Bronchial epithelial cell (primary cell): ENCODE data around the gene ZNF32. TPM values are rescaled to one million over a fixed set of nuclear protein-coding genes. Genes with fewer than 3 reads are reported as not detected.

ENCODE experiments used
- DNase-seq: peaks from one replicate; pipeline ENCODE4 v3.0.0-alpha.2; 2010; ENCODE audit warnings: low read depth
- FAIRE-seq: peaks from 2 replicates; lab custom pipeline; 2011; peaks lifted over from hg19 to GRCh38; lab: Jason Lieb, UNC
- H3K27me3 ChIP-seq: 2 replicates; pipeline ENCODE4 v1.5.1; 2011; ENCODE audit warnings: low read length; ENCODE audit not compliant: control insufficient read depth, insufficient read depth
- H3K36me3 ChIP-seq: 2 replicates; pipeline ENCODE4 v1.5.1; 2011; ENCODE audit warnings: low read length; ENCODE audit not compliant: control insufficient read depth, insufficient read depth
- H3K4me3 ChIP-seq: 2 replicates; pipeline ENCODE4 v1.5.1; 2011; ENCODE audit warnings: mild to moderate bottlenecking, low read depth, low read length, control low read depth
- total RNA-seq: library from RNA; depleted of rRNA; stranded (reverse); fragments of >200 nt; gene quantifications from 2 replicates; pipeline ENCODE4 v1.2.1, GENCODE V29; 2014
- TF ChIP-seq, protein P1 (sequence below): IDR thresholded peaks from 2 replicates; pipeline ENCODE4 v1.5.1; 2011; ENCODE audit warnings: mild to moderate bottlenecking, moderate library complexity, low read length, control low read depth, inconsistent platforms; ENCODE audit not compliant: insufficient read depth, severe bottlenecking

Gene ZNF32
- total RNA-seq, 1 donor from 2014 or later, result 20.5 TPM

DNA sequence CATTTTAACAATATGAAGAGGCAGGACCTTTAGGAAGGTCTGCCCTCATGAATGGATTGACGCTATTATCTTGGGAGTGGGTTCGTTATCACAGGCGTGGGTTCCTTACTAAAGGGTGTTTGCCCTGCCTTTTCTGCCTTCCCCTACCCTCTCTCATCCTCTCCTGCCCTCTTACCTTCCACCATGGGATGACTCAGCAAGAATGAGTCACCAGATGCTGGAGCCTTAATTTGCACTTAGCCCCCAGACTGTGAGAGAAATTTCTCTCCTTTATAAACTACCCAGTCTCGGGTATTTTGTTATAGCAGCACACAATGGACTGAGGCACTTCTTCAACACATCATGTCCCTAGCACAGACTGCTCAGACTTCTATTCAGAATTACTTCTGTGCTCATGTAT is 31.4 kb upstream of the ZNF32 start:
- Histone ChIP-seq H3K27me3 (no peaks in the 10 kb centered on the region), H3K36me3 (no peaks in the 10 kb centered on the region), H3K4me3 (no peak overlapping the region)
- TF ChIP-seq, protein P1, sequence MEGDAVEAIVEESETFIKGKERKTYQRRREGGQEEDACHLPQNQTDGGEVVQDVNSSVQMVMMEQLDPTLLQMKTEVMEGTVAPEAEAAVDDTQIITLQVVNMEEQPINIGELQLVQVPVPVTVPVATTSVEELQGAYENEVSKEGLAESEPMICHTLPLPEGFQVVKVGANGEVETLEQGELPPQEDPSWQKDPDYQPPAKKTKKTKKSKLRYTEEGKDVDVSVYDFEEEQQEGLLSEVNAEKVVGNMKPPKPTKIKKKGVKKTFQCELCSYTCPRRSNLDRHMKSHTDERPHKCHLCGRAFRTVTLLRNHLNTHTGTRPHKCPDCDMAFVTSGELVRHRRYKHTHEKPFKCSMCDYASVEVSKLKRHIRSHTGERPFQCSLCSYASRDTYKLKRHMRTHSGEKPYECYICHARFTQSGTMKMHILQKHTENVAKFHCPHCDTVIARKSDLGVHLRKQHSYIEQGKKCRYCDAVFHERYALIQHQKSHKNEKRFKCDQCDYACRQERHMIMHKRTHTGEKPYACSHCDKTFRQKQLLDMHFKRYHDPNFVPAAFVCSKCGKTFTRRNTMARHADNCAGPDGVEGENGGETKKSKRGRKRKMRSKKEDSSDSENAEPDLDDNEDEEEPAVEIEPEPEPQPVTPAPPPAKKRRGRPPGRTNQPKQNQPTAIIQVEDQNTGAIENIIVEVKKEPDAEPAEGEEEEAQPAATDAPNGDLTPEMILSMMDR, result no peak
- no peak for FAIRE-seq
- DNase-seq, result peak; percentile 29

DNA sequence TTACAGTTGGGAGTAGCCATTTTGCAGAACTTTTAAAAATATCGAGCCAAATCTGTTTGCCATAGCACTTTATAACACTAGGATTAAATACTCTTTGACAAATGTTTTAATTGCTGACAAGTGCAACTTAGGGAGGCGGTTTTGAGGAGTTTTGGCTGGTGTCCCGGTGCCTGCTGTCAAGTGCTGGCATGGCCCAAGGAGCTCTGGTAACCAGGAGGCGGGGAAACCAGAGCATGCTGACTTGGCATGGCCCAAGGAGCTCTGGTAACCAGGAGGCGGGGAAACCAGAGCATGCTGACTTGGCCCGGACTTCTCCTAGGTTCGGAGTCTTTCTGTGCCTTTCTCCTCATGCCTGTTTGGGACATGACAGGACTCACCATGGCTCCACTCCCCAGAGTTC is 30.8 kb upstream of the ZNF32 start:
- Histone ChIP-seq H3K4me3 (no peak overlapping the region), H3K27me3 (no peaks in the 10 kb centered on the region), H3K36me3 (no peaks in the 10 kb centered on the region)
- no peak for FAIRE-seq
- DNase-seq, result peak; percentile 52
- TF ChIP-seq, protein P1, result no peak

DNA sequence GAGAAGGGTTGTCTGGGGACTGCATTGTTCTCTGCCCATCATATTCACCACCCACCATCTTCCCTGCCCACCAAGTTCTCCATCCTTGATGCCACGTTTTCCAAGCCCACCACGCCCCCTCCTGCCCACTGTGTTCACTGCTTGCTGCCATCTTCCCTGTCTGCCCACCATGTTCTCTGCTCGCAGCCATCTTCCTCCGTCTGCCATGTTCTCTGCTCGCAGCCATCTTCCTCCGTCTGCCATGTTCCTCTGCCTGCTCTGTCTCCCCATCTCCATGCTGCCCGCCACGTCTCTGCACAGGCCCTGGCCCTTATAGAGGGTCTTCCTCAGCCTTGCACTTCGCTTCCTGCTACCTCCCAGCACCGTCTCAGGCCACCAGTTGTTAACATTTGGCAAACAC is 30.0 kb upstream of the ZNF32 start:
- no peaks in the 10 kb centered on the region for H3K36me3 ChIP-seq
- H3K27me3 ChIP-seq, result no peaks in the 10 kb centered on the region
- no peak for FAIRE-seq
- TF ChIP-seq, protein P1, result no peak
- no peak overlapping the region for H3K4me3 ChIP-seq
- DNase-seq, result no peak

DNA sequence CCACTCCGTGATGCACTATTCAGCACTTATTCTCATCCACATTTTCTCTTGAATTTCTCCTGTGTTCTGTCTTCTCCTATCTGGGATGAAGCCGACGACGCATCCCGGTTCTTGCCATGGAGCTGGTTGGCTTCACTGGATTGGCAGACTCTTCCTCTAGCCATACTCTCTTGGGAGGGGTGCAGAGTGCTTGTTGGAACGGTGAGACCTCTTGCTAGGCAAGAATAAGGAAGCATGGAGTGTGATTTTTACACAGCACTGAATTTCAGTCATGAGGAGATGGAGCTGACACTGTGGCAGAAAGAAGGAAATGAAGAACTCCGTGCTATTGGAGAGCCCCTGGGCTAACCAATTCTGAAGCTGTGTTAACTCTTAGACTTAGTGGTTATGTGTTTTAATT is 28.2 kb upstream of the ZNF32 start:
- no peaks in the 10 kb centered on the region for H3K36me3 ChIP-seq
- TF ChIP-seq, protein P1, result no peak
- no peak for FAIRE-seq
- H3K4me3 ChIP-seq, result no peak overlapping the region
- DNase-seq, result no peak
- H3K27me3 ChIP-seq, result no peaks in the 10 kb centered on the region

DNA sequence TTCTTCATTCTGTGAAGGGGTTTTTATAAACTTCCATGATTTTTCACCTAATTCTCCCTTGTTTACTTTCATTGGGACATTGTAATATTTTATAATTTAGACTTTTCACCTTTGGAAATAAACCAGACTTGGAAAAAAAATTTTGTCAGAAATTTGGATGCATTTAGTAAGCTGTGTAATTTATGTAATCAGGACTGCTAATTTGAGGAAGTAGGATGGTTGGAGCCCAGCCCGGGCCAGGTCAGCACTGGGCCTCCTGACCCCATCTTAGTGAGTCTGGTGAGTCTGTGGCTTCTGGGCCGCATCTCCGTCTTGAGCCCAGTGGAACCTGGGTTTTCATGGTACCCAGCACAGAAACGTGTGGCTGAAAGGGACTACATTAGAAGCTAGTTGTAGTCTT is 27.6 kb upstream of the ZNF32 start:
- no peaks in the 10 kb centered on the region for H3K27me3 ChIP-seq
- DNase-seq (no peak), FAIRE-seq (no peak)
- H3K36me3 ChIP-seq, result no peaks in the 10 kb centered on the region
- TF ChIP-seq, protein P1, result no peak
- no peak overlapping the region for H3K4me3 ChIP-seq

DNA sequence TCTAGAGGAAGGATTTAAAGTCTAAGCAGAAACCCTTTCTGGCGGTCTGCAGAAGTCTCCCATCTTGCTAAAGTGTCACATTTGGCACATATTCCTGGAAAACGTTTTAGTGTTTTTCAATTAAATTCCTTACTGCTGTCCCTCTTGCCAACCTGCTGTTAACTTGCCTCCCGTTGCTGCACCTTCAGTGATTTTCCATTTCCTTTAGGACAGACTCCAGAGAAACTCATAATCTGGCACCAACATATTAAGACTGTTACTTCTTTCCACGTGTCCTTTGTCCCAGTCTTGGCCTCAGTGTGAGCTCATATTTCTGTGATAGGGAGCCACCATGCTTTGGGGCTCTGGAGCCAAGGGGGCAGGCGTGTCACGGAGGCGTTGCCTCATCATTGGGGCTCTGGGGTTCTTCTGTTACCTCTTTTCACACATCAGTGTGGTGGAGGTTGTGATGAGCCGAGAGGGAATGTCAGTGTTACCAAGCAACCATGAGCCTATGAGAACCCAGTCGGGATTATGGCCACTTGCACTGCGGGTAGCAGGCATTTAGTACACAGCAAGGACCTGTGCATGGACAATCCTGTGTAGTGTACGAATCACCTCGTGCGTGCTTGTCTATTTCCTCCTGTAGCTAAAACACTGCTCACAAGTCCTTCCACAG is 26.0 kb upstream of the ZNF32 start:
- Histone ChIP-seq H3K4me3 (no peak overlapping the region), H3K27me3 (peaks cover 1% of the 10 kb centered on the region), H3K36me3 (no peaks in the 10 kb centered on the region)
- TF ChIP-seq, protein P1, result no peak
- FAIRE-seq, result no peak
- no peak for DNase-seq
